MV-4-11 (cell line): ENCODE measurements around the gene SRGN.
"Not testable (repeated sequence)": the region's sequence is repeated elsewhere in the genome, so short reads cannot be mapped to it uniquely, and the experiment has no call there.

Source experiments
- DNase-seq: peaks from one replicate; lab custom pipeline; 2025; lab: John Stamatoyannopoulos, UW

SRGN gene

DNA sequence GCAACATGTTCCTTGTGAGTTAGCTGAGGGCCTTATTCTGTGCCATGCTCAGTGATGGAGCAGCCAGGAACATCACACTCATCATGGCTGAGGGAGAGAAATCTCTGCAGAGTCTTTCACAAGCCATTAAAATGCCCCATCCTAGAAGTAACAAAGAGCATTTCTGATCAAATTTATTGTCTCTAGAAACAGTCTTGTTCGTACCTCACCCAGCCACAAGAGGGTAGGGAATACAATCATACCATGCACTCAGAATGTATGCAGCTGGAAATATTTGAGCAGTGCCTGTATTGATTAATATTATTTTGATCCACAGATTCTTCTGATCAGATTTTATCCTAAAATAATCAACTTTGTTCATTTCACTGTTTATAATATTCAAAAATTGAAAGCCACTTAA, 53.4 kb downstream of the SRGN start:
- no peak for DNase-seq

DNA sequence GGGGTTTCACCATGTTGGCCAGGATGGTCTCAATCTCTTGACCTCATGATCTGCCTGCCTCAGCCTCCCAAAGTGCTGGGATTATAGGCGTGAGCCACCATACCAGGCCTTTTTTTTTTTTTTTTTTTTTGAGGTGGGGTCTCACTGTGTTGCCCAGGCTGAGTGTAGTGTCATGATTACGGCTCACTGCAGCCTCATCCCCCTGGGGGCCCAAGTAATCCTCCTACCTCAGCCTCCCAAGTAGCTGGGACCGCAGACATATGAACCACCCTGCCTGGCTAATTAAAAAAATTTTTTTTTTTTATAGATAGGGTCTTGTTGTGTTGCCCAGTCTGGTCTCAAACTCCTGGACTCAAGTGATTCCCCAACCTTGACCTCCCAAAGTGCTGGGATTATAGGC, 54.2 kb downstream of the SRGN start:
- not testable (repeated sequence) for DNase-seq

DNA sequence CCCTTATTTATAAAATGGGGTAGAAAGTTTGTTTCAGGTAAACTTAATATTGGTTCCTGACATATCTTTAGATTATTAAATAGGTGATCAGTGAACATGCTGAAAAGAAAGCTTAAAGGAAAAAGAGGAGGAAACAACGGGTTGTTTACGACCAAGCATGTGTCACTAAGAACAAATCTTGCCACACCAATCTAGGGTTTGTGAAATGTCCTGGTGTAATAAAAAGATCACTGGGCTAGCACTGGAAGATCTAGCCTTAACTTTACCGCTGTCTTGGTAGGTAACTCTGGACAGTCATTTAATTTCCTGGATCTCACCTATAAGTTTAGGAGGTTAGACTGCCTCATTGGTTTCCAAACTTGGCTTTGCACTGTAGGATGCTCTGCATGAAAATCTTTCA, 55.1 kb downstream of the SRGN start:
- no peak for DNase-seq

DNA sequence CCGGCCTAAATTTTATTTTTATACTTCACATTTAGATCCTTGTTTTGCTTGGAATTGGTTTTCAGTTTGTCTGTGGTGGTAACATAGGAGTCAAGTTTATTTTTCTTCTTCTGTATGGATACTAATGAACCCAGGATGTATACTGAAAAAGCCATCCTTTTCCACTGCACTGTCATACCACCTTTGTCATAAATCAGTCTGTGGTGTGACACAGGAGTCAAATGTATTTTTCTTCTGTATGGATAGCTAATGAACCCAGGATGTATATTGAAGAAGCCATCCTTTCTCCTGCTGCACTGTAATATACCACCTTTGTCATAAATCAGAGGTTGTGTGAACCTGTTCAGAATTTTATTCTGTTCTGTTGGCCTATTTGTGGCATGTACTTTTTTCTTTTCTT, 57.4 kb downstream of the SRGN start:
- no peak for DNase-seq

DNA sequence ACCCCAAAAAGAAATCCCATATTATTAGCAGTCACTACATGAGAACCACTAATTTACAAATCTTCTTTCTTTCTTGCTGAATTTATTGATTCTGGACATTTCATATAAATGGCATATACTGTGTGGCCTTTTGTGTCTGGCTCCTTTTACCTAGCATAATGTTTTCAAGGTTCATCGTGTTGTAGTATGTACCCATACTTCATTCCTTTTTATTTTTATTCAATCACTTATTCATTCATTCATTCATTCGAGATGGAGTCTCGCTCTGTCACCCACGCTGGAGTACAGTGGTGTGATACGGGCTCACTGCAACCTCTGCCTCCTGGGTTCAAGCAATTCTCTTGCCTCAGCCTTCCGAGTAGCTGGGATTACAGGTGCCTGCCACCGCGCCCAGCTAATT, 58.0 kb downstream of the SRGN start:
- DNase-seq = no peak

DNA sequence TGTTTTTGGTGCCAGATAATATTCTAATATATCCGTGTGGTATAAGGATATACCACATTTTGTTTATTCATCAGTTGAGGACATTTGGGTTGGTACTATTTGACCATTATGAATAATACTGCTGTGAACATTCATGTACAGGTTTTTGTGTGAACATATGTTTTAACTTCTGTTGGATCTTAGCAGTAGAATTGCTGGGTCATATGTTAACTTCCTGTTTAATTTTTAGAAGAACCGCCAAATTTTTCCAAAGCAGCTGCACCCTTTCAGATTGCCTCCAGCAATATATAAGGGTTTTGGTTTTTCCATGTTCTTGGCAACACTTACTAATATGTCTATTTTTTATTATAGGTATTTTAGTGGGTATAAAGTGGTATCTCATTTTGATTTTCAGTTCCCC, 58.9 kb downstream of the SRGN start:
- DNase-seq = peak; percentile 11

DNA sequence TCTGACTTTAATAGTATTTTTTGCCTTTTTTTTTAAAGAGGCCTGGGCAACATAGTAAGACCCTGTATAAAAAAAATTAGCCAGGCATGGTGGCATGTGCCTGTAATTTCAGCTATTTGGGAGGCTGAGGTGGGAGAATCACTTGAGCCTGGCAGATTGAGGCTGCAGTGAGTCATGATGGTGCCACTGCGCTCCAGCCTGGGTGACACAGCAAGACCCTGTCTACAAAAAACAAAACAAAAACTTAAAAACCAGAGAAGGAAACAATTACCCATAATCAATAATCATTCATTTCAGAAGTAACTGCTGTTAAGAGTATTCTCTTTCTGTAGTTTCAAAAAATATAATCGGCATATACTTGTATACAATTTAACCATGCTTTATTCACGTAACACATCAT, 64.1 kb downstream of the SRGN start:
- DNase-seq = no peak

DNA sequence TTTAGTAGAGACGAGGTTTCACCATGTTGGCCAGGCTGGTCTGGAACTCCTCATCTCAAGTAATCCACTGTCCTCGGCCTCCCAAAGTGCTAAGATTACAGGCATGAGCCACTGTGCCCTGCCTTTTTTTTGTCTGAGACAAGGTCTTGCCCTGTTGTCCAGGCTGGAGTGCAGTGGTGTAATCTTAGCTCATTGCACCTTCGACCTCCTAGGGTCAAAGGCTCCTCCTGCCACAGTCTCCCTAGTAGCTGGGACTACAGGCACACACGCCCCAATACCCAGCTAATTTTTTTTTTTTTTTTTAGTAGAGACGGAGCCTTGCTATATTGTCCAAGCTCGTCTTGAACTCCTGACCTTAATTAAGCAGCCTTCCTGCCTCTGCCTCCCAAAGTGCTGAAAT, 65.3 kb downstream of the SRGN start:
- no peak for DNase-seq
